GM18520 (cell line): Measurements from ENCODE around the gene JADE1.

Experiments used
- ATAC-seq: cut with Tn5 transposase; IDR thresholded peaks from one replicate; pipeline ENCODE4 v1.9.1; 2021; ENCODE audit not compliant: unreplicated experiment

JADE1 gene

GRCh38 chr4:128810331-128810870, 901 bp downstream of the JADE1 start:
- ATAC-seq: no peak

DNA sequence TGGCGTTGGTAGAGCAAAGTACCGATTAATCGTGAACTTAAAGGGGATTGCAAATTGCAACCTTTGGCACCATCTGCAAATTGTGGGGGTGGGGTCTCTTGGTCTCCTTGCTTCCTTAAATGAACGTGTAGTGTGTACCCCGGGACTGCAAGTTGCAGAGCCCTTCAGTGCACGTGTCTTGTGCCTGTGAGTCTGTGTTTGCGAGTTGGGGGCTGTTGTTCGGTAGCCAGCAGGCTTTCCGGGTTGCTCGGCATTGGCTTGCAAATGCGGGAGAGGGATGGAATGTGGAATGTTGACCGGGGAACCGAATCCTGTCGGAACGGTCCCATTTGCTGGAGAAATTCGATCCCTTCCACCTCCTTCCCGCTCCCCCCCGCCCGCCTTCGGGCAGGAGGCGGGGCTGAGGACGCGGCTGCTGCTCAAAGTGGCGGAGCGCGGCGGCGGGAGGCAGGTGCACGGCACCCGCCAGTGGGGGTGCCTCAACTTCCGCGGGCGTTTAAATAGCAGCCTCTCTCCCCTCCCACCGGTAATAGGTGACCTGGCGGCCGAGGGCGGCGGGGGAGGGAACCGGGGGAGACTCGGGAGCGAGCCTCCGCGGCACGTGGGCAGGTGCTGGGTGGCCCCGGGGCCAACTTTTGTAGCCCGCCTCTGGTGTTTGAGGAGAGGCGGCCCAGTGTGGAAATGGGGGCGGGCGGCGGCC, 1.5 kb downstream of the JADE1 start:
- peak; percentile 26 for ATAC-seq

DNA sequence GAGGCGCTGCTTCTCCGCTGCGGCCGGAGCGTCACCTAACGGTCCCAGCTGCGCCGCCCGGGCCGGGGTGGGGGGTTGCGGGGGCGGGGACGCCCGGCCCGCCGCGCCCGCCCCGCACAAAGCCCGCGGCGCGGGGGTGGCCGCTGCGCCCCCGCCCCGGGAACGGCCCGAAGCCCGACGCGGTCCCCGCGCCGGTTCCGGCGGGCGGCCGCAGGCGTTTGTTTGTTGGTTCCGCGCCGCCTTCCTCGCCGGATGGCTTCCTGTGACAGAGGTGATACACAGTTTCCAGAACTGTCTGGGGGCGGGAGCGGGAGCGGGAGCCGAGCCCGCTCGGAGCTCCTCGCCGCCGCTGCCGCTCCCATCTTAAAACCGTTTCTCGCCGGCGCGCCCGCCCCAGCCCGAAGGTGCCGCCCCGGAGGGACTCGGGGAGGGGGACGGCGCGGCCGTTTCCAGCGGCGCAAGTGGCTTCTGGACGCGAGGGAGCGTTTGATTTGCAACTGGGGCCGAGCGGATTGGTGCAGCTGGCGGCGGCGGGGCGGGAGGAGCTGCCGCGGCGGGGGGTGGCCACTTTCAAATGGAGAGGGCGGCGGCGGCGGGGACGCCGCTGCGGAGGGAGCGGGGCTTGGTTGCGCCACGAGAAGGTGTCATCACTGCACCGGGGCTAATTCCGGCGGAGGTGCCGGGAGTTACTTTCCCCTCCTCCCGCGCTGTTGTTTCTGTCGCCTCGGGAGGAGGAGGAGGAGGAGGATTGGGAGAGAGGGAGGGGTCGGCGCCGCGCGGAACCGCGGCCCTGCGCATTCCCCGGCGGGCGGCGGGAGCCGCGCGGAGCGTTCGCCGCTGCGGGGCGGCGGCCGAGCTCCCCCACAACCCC, 2.3 kb downstream of the JADE1 start:
- ATAC-seq: peak; percentile 35

DNA sequence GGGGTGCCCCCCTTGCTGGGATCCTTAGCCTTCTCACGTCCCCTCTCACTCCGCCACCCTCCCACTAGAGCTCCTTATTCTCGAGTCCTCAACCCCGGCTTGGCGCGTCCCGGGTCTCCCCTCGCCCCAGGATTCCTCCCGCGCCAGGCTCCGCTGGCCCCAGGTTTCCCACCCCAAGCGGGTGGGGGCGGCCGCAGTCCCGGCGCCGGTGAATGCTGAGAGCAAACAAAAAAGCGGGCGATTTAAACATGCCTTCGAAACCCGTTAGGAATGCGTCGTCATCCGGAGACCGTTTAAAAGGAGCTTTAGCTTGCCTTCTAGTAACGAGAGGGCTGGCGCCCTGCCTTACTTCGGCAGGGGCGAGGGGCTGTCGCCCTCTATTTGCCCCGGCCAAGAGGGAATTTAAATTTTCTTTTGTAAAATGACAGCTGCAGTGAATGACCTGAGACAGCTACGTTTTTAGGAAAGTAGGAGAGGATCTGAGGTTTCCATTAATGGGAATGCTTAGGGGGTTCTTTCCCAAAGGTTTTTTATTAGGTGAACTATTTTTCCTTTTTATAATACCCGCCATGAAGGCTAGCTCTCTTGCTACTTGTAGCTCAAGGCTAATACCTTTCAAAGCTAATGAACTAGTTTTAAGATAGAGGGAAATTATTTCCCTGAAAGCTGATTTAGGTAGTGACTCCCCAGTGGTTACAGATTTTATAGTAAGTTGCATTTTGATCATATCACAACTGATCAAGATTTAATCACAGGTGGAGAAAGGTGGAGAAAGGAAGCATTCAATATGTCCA, 3.1 kb downstream of the JADE1 start:
- no peak for ATAC-seq

DNA sequence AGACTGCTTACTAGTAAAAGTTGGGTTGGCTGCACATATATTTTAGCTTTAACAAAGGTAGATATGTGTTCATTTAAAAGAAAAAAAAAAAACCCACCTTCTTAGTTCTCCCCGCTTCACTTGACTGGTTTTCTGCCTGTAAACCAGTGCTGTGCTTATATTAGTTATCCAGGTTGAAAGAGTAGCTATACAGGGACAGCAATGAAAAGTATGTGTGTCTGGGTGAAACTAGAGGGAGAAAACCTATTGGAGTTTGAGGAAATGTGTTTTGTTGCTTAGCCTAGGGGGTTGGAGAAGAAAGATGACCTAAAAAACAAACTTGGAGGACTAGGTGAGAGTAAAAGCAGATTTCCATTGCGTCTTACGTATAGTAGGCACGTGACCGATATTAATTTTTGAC, 4.5 kb downstream of the JADE1 start:
- ATAC-seq: no peak

- ATAC-seq: no peak
These were observed 8.9 kb downstream of the JADE1 start for GRCh38 chr4:128818442-128818841.

DNA sequence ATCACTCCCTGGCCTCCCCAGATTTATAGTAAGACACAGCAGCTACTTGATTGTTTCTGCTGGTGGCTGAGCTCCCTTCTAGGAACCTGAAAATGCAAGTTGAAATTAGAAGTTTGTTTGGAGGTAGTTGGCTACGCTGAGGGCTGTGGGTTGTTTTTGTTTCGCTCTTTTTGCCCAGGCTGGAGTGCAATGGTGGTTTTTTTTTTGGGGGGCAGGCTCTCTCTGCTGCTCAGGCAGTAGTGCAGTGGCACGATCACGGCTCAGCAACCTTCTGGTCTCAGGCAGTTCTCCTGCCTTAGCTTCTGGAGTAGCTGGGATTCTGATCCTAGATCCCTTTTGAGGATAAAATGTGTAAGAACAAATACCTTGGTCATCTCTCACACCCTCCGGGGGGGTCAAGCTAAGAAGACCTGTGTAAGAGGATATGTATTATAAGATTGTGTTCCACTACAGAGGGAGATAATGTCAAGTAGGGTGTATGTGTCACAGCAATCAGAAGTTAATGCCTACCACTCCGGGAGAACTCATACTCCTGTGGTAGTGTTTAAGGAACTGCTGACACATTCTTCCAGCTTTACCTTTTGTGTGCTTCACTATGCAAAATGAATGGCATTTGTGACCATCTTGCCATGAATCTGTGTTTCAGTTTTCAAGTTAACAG, 9.7 kb downstream of the JADE1 start:
- no peak for ATAC-seq

DNA sequence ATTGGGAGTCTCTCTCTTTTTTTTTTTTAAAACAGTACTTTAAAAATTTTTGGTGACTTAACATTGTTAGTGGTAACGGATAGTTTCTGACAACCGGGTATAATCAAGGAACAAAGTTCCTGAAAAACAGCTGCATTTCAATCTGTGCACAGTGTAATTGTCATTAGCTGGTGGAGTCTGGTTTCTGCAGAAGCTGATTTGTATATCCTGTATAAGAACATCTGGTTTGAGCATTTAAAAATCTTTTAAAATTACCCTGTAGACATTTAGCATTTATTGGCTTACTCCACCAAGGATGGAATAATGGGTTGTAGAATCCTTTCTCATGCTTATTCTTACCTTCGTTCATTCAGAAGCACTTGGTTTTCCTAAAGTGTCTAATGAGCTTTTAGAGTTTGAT, 11.2 kb downstream of the JADE1 start:
- no peak for ATAC-seq

- no peak for ATAC-seq
These were observed 11.7 kb downstream of the JADE1 start for GRCh38 chr4:128821151-128821550.

DNA sequence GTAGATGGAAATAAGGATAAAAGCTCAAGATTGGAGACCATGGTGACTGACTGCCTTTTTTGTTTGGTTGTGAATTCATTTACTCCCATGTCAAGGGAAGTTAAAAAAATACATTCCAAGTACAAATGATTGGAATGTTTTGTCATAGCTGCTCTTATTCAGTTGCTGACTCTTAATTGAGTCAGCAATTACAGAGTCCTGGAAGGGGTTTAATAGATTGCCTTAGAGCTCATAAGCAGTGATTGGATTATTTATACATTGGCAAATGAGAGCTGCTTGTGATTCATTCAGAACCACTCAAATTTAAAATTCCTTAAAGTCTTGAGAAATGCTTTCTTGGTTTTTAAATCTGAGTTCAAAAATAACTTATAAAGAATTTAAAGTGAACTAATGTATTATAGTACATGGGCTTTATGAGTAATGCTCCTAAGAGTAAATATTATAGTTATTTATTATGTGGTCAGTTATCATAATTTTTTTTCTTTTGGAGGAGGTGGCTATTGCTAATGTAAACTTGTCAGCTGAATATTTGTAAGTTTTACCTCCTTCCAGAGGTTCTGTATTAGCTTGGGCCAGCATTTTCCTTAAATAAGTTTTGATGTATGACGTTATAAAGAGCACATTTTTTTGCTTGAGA, 13.6 kb downstream of the JADE1 start:
- no peak for ATAC-seq

DNA sequence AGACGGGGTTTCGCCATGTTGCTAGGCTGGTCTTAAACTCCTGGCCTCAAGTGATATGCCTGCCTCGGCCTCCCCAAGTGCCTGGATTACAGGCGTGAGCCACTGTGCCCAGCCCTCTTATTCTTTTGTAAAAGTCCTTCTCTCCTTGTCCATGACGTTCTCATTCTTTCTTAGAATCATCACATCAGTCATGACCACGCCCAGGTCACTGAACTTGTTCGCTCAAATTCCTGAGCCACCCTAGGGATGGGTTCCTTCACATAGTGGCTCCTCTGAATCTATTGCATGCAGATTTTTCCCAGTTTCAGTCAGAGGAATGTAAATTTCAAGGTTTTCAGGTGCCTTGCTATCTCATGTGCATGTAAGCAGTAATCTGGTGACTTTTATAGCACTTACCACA, 15.7 kb downstream of the JADE1 start:
- no peak for ATAC-seq

GRCh38 chr4:128827296-128827695, 17.8 kb downstream of the JADE1 start:
- ATAC-seq: no peak

DNA sequence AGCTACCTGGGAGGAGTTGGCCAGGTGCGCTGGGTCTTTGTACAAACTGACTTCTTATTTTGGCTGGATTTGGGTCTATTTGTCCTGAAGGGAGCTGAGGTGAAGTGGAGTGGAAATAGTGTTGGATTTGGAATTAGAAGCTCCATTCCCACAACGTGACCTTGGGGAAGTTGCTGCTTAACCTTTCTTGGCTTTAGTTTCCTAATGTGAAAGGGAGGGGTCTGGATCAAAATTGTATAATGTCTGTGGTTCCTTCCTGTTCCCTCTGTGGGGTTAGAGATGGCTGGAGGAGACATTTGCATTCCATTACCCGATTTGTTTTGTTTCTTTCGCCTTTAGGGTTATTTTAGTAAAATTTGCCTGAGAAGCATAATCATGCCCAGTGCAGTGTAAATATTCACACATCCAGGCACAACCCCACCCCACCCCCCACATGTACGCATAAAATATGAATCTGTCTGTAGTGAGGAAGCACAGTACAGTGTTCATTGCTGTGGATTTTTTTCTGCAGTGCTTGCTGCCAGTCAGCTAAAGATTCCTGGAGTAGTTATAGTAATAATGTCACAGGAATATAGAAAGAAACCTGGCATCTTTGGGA, 21.5 kb downstream of the JADE1 start:
- ATAC-seq: no peak

- peak; percentile 46 for ATAC-seq
These were observed 22.2 kb downstream of the JADE1 start for GRCh38 chr4:128831531-128832242.

- ATAC-seq: no peak
These were observed 22.7 kb downstream of the JADE1 start for GRCh38 chr4:128832243-128832625.

- ATAC-seq: no peak
These were observed 26.2 kb downstream of the JADE1 start for GRCh38 chr4:128835498-128836222.

DNA sequence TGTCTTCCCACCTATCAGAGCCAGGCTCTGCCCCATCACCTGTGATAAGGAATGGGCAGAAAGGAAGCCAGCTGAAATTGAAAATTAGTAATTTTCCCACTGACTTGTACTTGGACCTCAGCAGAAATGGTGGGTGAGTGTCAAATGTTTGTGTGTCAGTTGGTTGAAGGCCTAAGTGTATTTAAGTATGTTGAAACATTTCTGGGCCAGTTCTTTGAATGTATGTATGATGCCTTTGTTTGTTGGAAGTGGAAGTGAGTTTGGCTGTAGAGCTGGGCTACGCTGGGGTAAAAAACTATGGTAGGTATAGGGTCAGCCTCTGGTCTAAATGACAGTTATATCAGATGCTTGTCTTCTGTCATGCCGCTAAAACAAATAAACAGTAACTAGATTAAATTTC, 27.7 kb downstream of the JADE1 start:
- ATAC-seq: no peak

DNA sequence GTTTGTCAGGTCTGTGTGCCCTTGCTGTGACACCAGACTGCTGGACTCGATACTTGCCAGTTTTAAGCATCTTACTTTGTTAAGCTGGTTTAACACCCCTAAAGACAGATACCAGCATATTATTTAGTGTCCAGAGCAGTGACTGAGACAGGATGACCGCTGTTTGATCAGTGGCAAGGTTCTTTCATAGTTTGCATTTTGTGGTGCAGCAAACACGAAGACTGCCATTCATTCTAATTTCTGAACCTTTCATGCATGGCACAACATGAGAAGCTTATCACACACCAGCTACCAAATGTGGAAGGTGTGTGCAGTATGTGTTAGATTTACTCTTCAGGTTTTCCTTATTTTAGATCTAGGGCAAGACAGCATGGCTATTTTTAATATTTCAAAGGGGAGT, 28.2 kb downstream of the JADE1 start:
- peak; percentile 61 for ATAC-seq
